8988T (cell line): ENCODE measurements around the gene PLCL1.

ENCODE experiments used
- DNase-seq: peaks from one replicate; pipeline ENCODE4 v3.0.0; 2011

The PLCL1 gene

DNA sequence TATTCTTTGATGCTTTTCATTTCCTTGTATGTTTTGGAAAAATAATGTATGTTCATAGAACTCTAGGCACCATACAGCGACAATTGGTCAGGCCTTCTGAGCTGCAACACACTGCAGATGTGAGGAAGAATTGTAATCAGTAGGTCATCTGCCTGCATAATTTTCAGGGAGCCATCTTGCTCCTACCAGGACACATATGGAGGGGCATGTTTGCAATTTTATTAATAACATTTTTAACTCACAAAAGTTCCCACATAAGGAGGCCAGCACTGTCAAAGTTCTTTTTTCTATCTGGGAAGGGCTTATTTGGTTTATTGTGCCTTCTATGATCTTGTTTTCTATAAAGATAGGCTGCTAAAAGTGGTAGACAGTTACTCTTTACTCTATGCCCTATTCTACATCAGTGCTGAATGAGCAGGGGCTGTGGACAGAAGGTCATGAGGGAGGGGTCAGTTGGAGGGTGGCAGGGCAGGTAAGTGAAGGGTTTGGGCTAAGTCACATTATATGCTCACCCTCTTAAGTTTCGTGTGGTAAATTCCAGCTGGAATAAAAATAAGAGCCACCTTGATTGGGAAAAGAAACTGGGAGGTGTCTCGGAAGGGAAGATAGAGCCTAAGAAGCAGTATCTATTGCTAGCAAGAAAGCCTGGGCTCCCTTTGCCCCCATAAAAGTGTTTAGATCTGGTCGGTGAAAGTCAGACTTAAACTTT lies 126.3 kb downstream of the PLCL1 start:
- no peak for DNase-seq

DNA sequence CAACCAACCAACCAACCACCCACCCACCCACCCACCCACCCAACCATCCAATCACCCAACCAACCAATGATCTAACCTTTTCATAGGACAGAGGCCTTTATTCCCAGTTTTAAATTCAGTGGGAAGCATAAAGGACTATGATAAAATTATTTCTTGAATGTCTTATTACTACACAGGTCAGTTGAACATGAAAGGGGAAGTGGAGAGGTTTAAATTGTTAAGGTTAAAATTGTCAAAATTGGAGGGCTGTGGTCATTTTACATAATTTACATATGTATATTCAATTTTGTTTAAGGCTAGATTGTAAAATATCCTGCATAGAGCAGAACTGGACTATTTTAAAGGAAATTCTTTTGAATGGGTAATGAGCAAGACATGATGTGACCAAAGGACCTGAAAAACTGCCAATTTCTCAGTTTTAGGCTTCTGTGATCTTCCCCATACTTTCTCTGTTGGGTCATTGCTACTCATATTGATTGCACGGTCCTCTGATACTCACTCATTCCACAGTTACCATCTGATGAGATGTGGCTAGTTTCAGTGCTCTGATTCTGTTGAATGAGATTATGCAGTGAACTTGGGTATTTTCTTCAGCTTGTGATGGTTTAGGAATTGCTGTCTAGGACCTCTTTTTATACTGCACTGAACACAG lies 127.4 kb downstream of the PLCL1 start:
- no peak for DNase-seq

DNA sequence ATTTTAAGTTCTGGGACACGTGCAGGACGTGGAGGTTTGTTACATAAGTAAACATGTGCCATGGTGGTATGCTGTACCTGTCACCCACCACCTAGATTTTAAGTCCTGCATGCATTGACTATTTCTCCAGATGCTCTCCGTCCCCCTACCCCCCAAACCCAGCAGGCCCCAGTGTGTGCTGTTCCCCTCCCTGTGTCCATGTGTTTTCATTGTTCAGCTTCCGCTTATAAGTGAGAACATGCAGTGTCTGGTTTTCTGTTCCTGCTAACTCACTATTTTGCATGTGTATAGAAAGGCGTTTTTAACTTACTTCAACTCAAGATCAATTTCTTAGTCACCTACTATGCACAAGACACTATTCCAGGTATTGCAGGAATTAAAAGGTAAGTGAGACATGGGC lies 128.0 kb downstream of the PLCL1 start:
- DNase-seq = no peak

DNA sequence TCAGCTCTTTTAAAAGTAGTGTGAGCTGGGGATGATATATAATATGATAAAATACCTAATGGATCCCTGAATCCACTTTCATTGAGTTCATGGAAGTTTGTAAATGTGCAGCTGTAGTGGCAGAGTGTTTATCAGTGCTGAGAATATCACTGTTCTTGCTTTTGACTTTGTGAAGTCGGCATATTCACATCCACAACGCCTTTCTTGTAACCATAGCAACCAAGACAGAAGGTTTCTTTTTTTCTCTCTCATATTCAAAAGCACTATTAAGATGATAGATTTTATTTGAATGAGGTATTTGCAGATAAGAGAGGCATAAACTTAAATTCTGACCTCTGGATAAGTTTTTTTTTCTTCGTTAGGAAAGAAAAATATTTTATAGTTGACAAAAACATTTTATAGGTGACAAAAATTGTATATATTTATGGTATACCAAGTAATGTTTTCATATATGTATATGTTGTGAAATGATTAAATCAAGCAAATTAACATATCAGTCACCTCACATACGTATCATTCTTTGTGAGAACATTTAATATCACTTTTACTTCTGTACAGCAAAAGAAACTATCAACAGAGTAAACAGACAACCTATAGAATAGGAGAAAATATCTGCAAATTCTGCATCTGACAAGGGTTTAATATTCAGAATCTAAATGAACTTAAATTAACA lies 130.0 kb downstream of the PLCL1 start:
- DNase-seq = no peak

DNA sequence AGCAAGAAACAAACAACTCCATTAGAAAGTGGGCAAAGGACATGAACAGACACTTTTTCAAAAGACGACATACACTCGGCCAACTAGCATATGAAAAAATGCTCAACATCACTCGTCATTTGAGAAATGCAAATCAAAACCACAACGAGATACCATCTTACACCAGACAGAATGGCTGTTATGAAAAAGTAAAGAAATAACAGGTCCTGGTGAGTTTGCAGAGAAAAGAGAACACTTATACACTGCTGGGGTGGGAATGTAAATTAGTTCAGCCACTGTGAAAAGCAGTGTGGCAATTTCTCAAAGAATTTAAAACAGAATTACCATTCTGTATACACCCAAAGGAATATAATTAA lies 130.5 kb downstream of the PLCL1 start:
- DNase-seq = no peak

DNA sequence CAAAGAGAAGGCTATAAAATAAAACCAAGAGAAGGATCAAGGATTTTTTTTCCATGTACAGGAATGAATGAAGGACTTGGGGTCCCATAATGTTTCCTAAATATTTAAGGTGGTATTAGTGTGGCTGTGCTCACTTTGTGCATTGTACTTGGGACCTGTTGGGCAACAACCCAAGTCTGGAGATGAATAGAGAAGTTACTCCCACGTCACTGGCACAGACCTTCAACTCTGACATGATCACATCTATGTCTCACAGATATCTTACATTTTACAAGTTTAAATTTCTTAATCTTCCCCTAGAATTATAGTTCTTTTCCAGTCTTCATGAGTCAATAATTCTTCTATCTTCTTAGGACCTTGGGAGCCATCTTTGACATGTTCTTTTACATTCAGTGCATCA lies 133.4 kb downstream of the PLCL1 start:
- no peak for DNase-seq

DNA sequence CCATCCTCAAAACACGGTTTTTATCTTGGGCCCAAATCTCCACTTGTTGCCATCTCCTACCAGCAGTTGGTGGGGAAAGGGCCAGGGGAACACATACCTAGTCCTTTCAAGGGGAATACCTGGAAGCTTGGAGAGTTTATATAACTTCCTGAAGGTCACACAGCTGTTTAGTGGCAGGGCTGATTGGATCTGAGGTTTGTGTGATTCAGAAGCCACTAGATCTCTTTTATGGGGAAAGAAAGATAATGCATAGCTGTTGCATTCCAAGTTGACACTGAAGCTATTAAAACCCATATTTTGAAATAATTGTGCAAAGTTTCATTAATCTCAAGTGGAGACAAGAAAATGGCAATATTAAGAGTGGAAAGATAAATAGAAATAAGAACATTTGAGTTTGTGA lies 134.2 kb downstream of the PLCL1 start:
- no peak for DNase-seq

DNA sequence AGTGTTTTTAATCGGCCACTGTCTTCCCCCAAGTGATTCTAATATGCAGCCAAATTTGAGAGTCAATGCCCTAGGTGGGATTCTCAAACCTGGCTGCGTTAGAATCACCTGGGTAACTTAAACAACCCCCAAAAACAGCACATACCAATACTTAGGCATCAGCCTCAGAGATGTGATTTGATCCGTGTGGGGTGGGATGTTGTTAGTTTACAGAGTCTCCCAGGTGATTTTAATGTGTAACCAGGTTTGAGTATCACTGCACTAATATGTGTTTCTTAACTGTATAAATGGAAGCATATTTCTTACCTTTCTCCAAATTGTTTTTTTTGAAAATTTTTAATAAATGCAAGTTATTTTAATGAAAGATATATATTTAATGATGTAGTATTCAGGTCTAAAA lies 135.4 kb downstream of the PLCL1 start:
- no peak for DNase-seq

DNA sequence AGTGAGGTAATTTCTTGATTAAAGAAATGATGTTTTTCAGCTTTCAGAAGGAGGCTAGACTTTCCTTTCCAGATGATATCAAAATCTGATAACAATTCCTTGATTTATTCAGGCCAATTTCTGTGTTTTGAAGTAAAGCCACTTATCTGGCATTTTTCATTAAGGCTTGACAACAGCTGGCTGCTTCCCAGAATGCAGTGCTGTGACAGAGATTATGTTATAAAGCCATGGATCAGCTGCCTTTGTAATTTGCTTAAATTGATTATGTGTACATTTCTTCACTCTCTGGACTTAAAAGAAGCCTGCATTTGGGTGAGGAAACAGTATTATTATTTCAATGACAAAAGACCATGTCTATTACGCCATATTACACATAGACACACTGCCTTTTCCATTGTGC lies 136.0 kb downstream of the PLCL1 start:
- DNase-seq = no peak

DNA sequence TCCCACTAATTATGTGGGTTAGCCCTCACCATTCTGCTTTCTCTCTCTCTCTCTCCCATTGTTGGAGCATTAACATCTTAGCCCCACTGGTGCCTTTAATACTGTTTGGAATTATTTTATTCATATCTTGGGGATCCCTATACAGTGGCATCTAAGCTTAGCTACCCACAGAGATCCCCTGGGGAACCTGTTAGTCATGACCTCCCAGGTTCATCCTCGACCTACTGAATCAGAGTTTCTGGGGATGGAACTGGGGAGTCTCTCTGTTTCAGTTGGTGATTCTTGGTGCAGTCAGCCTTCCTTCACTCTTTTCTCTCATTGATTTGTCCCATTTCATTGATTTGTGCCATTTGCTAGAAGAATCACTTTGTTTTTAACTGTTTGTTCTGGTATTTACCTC lies 137.3 kb downstream of the PLCL1 start:
- DNase-seq = no peak

DNA sequence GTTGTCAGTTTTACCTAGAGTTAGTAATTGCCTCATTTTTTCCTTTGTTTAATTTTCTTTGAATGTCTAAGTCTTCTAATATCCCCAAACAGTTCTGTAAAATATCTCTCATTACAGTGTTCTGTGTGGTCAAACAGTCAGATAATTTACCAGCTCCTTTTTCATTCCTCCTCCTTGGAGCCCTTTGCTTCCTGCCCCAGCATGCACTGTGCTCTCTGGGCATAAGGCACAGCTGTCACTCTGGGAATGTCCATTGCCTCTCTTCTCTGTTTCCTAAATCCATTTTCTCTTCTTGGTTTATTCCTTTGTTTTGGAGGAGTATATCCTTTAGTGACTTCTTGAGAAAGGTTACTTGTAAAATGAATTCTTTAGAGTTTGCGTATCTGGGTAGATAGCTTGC lies 139.3 kb downstream of the PLCL1 start:
- no peak for DNase-seq

DNA sequence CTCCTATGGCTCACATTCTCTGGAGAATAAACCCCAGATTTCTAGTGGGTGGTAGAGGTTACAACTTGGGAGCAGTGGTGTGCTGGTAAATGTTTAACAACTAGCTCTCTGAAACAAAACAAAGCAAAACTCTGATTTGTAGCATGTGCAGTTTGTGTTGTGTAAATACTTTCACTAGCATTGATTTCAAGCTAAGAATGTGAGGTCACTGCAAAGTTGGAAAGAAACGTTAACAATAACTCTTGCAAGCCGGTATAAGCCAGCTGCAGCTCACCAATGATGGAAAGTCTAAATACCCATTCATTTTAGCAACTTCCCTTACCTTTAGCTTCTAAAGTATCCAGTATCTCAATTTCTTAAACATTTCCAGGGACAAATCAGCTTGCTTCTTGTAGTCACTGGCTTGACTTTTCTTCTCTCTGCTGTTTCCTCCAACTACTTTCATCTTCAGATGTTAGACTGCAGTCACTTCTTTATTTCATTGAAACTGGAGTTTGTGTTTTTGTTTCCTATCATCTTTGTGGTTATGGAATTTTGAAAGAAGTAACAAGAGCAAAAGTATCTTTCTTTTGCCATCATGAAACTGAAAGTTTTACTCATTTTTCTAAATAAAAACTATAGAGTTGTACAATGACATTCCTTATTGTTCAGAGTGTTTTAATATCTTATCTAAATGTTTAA lies 140.2 kb downstream of the PLCL1 start:
- no peak for DNase-seq

DNA sequence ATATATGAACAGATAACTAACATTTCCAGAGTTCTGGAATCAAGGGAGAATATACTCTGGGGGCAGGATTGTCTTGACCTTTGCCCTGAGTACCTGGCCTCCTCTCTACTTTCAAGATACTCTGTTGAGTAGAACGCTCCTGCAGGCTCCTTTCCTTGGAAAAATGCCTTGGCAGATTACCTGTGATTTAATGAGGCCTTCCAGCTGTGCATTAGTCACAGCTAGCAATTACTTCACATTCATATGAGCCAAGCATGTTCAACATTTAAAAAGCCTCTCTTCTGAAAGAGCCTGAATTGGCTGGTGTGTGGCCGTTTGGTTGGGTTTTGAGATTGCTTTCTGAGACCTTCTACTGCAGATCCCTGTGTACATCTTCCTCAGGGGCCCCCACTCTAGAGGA lies 142.2 kb downstream of the PLCL1 start:
- no peak for DNase-seq

DNA sequence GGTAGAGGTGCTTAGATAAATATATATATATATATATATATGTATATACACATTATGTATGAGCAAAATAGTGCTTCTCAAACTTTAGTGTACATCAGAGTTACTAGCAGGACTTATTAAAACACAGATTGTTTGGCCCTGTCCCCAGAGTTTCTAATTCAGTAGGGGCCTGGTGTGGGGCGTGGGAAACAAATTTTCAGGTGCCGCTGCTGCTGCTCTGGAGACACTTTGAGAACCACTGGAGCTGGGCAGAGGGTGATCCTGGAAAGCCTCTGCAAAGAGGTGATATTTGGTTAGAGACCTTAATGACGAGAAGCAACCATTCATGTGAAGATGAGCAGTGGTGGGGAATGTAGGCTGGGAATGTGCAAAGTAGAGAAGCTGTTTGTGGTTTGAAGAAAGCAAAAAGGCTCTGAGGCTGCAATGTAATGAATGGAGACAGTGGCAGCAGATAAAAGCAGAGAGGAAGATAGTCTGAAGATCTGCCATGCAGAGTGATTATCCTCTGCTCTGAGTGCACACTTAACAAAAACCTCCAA lies 142.9 kb downstream of the PLCL1 start:
- DNase-seq = no peak

DNA sequence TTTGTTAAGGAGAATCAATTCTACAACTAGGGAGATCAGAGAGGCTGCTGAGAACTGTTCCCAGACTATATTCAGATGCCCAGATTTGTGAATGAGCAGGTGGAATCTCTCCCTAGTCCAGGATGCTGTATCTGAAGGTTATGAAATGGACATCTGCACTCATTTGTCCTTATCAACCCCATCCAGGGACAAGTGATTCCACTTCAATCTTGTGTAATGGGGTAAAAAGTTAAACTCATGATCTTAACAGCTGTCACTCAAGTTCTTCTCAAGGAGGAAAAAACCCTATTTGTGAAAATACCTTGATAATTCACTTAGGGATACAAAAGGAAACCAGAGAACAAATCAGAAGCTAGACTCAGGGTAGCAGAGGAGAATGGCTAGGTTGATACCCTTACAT lies 144.8 kb downstream of the PLCL1 start:
- no peak for DNase-seq

DNA sequence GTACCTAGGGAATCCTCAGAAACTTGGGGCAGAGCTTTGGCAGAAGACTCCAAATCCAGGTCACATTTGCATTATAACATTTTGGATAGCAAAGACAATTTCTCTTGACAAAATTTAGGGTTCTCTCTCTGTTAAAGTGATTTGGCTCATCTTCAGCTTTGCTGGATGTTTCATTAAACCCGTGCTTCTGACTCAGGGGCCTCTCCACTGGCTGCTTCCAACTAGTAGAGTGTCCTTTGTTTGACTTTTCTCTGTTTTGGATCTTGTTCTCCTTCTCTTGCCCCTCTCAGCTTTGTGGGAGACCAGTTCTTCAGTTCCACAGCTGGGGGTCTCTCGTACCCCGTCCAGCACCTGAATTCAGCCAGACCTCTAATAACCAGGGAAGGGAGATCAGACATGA lies 145.6 kb downstream of the PLCL1 start:
- DNase-seq = no peak

DNA sequence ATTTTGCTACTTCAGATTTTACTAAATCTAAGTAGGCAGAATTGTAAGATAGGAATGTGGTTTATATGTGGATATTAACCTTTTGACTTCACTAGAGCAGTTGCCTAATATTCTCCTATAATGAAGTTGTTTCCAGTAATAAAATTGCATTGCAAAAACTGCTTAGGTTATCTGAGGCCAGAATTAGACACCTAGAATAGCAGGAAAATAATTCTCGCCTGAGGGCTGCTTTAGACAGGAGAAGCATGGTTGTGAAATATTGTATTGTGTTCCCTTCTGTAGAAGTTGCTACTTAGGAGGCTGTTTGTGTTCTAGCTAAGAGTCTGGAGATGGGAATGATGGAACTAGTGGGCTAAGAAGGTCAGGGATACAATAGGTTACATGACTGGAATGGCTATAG lies 146.3 kb downstream of the PLCL1 start:
- no peak for DNase-seq

DNA sequence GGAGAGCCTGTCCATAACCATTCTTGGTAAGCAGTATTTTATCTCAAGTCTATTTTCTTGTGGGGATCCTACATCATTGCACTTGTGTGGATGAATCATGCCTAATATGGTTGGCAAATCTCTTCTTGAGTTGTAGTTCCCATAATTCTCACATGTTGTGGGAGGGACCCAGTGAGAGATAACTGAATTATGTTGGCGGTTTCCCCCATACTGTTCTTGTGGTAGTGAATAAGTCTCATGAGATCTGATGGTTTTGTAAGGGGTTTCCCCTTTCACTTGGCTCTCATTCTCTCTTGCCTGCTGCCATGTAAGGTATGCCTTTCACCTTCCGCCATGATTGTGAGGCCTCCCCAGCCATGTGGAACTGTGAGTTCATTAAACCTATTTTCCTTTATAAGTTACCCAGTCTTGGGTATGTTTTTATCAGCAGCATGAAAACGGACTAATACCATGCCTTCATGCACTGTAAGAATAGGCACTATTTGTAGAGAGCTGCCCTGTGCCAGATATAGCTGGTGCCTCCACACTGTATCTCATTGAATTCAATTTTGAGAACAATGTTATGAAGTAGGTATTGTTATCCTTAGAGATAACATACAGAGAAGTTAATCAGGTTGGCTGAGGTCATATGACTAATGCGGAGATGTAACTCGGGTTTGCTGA lies 148.3 kb downstream of the PLCL1 start:
- DNase-seq = no peak

DNA sequence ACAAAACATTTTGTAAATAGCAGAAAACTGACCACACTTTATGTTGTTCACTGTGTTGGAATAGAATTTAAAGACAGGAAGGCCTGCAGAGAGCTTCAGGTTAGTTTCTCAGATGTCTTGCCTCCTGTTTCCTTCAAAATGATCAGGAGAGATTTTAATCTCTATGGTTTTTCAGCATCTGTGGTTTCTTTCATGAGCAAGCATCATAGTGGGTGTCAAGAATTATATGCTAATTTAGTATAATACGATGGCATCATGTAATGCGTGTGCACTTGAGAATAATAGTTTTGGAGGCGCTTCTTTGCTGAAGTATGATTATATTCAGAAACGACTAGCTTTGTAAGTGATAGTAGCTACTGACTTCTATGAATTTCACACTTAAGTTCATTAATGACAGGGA lies 149.9 kb downstream of the PLCL1 start:
- no peak for DNase-seq

DNA sequence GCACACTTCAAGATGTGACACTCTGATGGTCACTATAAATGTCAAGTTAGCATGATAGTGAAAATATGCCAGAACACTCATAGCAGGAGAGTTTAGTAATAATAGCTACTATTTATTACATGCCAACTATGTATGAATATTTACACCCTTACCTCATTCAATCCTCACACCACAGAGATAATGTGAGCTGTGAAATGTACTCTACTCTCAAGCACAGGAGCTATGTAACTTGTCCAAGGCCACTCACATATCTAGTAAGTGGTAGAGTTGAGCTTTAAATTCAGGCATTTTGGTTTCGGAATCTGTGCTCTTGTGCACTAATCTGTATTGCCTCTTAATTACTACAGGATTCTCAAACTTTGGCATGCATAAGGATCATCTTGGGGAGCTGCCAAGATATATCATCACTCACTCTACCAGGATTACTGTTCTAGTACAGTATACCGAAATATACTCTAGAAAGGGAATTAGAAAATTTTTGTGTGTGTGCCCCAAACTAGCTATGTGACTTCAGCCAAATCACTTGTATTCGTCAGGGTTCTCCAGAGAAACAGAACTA lies 154.3 kb downstream of the PLCL1 start:
- no peak for DNase-seq

DNA sequence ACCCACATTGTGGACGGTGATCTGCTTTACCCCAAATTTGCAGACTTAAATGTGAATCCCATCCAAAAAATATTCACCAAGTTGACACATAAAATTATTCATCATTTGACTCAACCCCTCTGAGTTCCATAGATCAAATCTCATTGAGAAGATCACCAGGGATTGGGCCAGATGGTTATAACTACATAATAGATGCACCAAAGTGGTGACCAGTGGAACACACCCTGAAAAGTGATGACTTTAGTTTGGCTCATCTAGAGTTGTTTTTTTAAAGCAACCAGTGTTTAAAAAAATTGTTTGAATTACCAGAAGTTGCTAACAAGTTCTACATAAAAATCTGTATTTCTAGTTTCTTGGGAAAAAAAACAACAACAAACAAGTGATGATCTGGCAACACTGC lies 155.0 kb downstream of the PLCL1 start:
- DNase-seq = no peak

DNA sequence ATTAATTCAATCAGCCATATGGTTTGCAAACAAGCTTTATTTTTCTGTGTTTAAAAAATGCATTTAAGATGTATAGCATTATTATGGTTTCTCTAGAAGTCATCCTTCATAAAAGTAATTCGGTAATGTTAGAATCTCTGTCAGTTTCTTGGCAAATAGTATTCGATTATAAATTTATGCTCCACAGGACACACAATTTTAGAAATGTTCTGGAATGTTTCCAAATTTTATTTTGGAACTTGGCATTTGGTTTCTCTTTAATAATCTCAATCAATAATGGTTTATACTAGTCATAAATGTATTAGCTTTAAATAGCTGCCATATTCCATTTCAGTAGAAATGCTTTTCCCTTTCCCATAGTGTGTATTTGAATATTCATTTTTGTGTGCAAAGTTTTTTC lies 156.4 kb downstream of the PLCL1 start:
- DNase-seq = no peak

DNA sequence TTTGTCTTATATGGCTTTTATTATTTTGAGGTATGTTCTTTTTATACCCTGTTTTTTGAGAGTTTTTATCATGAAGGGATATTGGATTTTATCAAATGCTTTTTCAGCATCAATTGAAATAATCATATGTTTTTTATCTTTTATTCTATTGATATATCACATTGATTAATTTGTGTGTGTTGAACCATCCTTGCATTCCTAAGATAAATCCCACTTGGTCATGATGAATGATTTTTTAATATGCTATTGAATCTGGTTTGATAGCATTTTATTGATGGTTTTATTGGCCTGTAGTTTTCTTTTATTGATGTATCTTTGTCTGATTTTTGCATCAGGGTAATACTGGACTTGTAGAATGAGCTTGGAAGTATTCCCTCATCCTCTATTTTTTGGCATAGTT lies 160.3 kb downstream of the PLCL1 start:
- no peak for DNase-seq
